B cell (primary cell): ENCODE data around the gene ARHGEF10L.

Source experiments
- EZH2 ChIP-seq: IDR thresholded peaks from 2 replicates; pipeline ENCODE4 v1.6.1; 2012; ENCODE audit warnings: borderline replicate concordance, low read depth, mild to moderate bottlenecking, moderate library complexity, low read length; ENCODE audit not compliant: insufficient read depth, poor library complexity, severe bottlenecking
- TF ChIP-seq, protein P1 (sequence below): fragments of 200-600 bp; IDR thresholded peaks from one replicate; pipeline ENCODE4 v1.8.0; 2022; ENCODE audit warnings: antibody characterized with exemption, mild to moderate bottlenecking

- TF ChIP-seq, protein P1, sequence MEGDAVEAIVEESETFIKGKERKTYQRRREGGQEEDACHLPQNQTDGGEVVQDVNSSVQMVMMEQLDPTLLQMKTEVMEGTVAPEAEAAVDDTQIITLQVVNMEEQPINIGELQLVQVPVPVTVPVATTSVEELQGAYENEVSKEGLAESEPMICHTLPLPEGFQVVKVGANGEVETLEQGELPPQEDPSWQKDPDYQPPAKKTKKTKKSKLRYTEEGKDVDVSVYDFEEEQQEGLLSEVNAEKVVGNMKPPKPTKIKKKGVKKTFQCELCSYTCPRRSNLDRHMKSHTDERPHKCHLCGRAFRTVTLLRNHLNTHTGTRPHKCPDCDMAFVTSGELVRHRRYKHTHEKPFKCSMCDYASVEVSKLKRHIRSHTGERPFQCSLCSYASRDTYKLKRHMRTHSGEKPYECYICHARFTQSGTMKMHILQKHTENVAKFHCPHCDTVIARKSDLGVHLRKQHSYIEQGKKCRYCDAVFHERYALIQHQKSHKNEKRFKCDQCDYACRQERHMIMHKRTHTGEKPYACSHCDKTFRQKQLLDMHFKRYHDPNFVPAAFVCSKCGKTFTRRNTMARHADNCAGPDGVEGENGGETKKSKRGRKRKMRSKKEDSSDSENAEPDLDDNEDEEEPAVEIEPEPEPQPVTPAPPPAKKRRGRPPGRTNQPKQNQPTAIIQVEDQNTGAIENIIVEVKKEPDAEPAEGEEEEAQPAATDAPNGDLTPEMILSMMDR, result no peak
- TF ChIP-seq EZH2, result no peak
Observed at GRCh38 chr1:17713993-17714392, 174.5 kb downstream of the ARHGEF10L start.
